K562 (cell line): ENCODE data around the gene GCNA.

Experiments
- E2F3 ChIP-seq: fragments of 250-450 bp; sonication (Bioruptor Pico); IDR thresholded peaks from 2 replicates; pipeline ENCODE4 v1.4.0; 2020; ENCODE audit warnings: mild to moderate bottlenecking
- MAFK ChIP-seq: IDR thresholded peaks from 2 replicates; pipeline ENCODE4 v1.6.1; 2011; ENCODE audit warnings: low read length, improper control_type of control experiment

DNA sequence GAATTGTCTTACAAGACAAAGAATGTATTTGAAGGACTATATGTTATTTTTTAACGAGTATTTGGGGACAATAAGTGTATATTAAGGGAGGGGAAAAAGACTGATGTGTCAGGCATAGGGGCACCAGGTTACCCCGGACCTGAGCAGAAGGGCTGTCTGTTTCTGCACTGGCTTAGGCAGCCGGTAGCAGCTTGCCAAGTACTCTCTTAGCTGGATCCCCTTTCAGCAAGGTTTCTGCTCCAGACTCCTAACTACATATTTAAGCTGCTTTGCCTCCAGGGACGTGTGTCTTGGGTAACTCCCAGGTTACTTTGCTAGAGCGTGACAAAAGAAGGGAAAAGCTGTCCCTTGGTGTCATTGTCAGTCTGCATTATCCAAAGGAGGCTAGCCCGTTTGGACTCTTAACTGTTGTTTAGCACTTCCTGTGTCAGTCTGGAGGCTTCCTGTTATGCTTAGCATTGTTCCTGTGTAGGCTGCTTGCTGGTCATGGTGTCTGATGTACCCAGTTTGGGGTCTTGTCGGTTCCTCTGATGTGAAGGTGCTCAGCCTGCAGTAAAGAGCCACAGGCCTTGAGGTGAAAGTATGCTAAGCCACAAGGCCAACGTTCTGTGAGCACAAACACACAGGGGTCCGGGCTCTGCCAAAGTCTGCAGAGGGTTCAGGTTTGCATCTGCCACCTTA, 28.4 kb downstream of the GCNA start:
- TF ChIP-seq E2F3 (CRISPR knock-in tag): no peak
- no peak for TF ChIP-seq MAFK
